ENCODE results near the gene EDC3. TPM values are rescaled to one million over a fixed set of nuclear protein-coding genes. Genes with fewer than 3 reads are reported as not detected.

EDC3 gene
- total RNA-seq, 2 donors from 2014 or later = 20.6 to 36.8 TPM

- H3K27ac ChIP-seq = no peak overlapping the region
- no peak for DNase-seq (ENCODE audit: low spot score)
- no peaks in the 10 kb centered on the region for H3K36me3 ChIP-seq
- H3K27me3 ChIP-seq (replicated peaks; ENCODE audit: insufficient read depth) = no peaks in the 10 kb centered on the region
- no peaks in the 10 kb centered on the region for H3K9me3 ChIP-seq
- TF ChIP-seq POLR2AphosphoS5 (IDR thresholded peaks at IDR 0.05) (no peak), CTCF (IDR thresholded peaks at IDR 0.05) (no peak)
- no peaks in the 10 kb centered on the region for H3K4me1 ChIP-seq (replicated peaks)
- H3K4me3 ChIP-seq = no peak overlapping the region
- intact Hi-C loops (cut with DNase I) = loop anchor here (5.0 to 10.0 kb wide), 2 partner anchors 238 to 616 kb away; partner anchors contain the start of genes PML and STOML1
- 70% methylated on average over 7 of the region's 7 CpGs for WGBS
Observed at GRCh38 chr15:74610302-74610951, 85.4 kb downstream of the EDC3 start.

- WGBS = 93% methylated on average over 3 of the region's 3 CpGs
- intact Hi-C loops (cut with DNase I) = loop anchor here (5.0 to 10.0 kb wide), 2 partner anchors 238 to 615 kb away; partner anchors contain the start of genes PML and STOML1
- Histone ChIP-seq H3K27me3 (replicated peaks; ENCODE audit: insufficient read depth) (no peaks in the 10 kb centered on the region), H3K27ac (no peak overlapping the region), H3K4me1 (replicated peaks) (no peaks in the 10 kb centered on the region), H3K9me3 (no peaks in the 10 kb centered on the region), H3K4me3 (no peak overlapping the region), H3K36me3 (no peaks in the 10 kb centered on the region)
- TF ChIP-seq POLR2AphosphoS5 (IDR thresholded peaks at IDR 0.05) (no peak), CTCF (IDR thresholded peaks at IDR 0.05) (no peak), POLR2A (IDR thresholded peaks at IDR 0.05) (no peak)
- DNase-seq (ENCODE audit: low spot score) = no peak
Observed at GRCh38 chr15:74609938-74610301, 85.9 kb downstream of the EDC3 start.

GRCh38 chr15:74608786-74609185 is 87.0 kb downstream of the EDC3 start:
- Histone ChIP-seq H3K36me3 (no peaks in the 10 kb centered on the region), H3K27ac (no peak overlapping the region), H3K27me3 (replicated peaks; ENCODE audit: insufficient read depth) (no peaks in the 10 kb centered on the region), H3K4me1 (replicated peaks) (no peaks in the 10 kb centered on the region), H3K9me3 (no peaks in the 10 kb centered on the region), H3K4me3 (no peak overlapping the region)
- TF ChIP-seq CTCF (IDR thresholded peaks at IDR 0.05) (no peak), POLR2AphosphoS5 (IDR thresholded peaks at IDR 0.05) (no peak), POLR2A (IDR thresholded peaks at IDR 0.05) (no peak)
- no peak for DNase-seq (ENCODE audit: low spot score)
- 77% methylated on average over 3 of the region's 3 CpGs for WGBS
- intact Hi-C loops (cut with DNase I) = no loop called here

GRCh38 chr15:74605795-74606150 is 90.1 kb downstream of the EDC3 start:
- intact Hi-C loops (cut with DNase I) = no loop called here
- no peak for DNase-seq (ENCODE audit: low spot score)
- Histone ChIP-seq H3K9me3 (no peaks in the 10 kb centered on the region), H3K4me3 (no peak overlapping the region), H3K4me1 (replicated peaks) (no peaks in the 10 kb centered on the region), H3K27ac (no peak overlapping the region), H3K36me3 (no peaks in the 10 kb centered on the region), H3K27me3 (replicated peaks; ENCODE audit: insufficient read depth) (no peaks in the 10 kb centered on the region)
- no peak for TF ChIP-seq CTCF (IDR thresholded peaks at IDR 0.05)
- WGBS = 77% methylated on average over 1 of the region's 1 CpG

- TF ChIP-seq POLR2A (IDR thresholded peaks at IDR 0.05) (no peak), POLR2AphosphoS5 (IDR thresholded peaks at IDR 0.05) (no peak)
- no peak for DNase-seq (ENCODE audit: low spot score)
- WGBS = 78% methylated on average over 12 of the region's 12 CpGs
- Histone ChIP-seq H3K27me3 (replicated peaks; ENCODE audit: insufficient read depth) (no peaks in the 10 kb centered on the region), H3K4me3 (no peak overlapping the region), H3K4me1 (replicated peaks) (no peaks in the 10 kb centered on the region), H3K27ac (no peak overlapping the region), H3K9me3 (no peaks in the 10 kb centered on the region), H3K36me3 (no peaks in the 10 kb centered on the region)
- intact Hi-C loops (cut with DNase I) = no loop called here
Observed at GRCh38 chr15:74604983-74605794, 90.6 kb downstream of the EDC3 start.

Data from prostate gland (tissue), 2 donors.